Activated naive CD4-positive, alpha-beta T cell treated with anti-CD3 and anti-CD28 coated beads for 36 hours (primary cell): ENCODE results near the gene TMEM139. TPM values are rescaled to one million over a fixed set of nuclear protein-coding genes. Genes with fewer than 3 reads are reported as not detected.
A peak's percentile ranks its signal among the peaks of the same experiment; 100 is the strongest.

Experiments used
- CTCF ChIA-PET: fragments of 350-600 bp; sonication (Branson Sonifier 250); formaldehyde crosslinking; loops from one replicate; lab custom pipeline; 2021; ENCODE audit warnings: antibody characterized with exemption; lab: Charles Lee
- DNase-seq: peaks from one replicate; pipeline ENCODE4 v3.0.0-alpha.2; 2020
- H3K27ac Mint-ChIP-seq: one replicate; pipeline ENCODE4 v1.8.0; 2021; ENCODE audit warnings: mild to moderate bottlenecking, mixed read lengths
- H3K27me3 Mint-ChIP-seq: one replicate; pipeline ENCODE4 v1.8.0; 2021; ENCODE audit warnings: low read depth, mixed read lengths
- H3K36me3 Mint-ChIP-seq: one replicate; pipeline ENCODE4 v1.8.0; 2021; ENCODE audit warnings: low read depth, mixed read lengths
- H3K4me1 Mint-ChIP-seq: one replicate; pipeline ENCODE4 v1.8.0; 2021; ENCODE audit warnings: low read depth, mixed read lengths
- H3K4me3 Mint-ChIP-seq: one replicate; pipeline ENCODE4 v1.8.0; 2021; ENCODE audit warnings: mild to moderate bottlenecking, moderate library complexity, mixed read lengths
- H3K9me3 Mint-ChIP-seq: one replicate; pipeline ENCODE4 v1.8.0; 2021; ENCODE audit warnings: mixed read lengths
- intact Hi-C: fragments of 100-400 bp; cut with micrococcal nuclease; formaldehyde crosslinking; loops from one replicate; pipeline ENCODE4 v1.15.1; 2023
- total RNA-seq, 2 experiments: library from RNA; stranded (reverse); gene quantifications; one replicate each; pipeline ENCODE4 v1.2.3, GENCODE V29; 2021

TMEM139 gene
- under 1 TPM; 0.64 to 0.74 TPM for total RNA-seq

DNA sequence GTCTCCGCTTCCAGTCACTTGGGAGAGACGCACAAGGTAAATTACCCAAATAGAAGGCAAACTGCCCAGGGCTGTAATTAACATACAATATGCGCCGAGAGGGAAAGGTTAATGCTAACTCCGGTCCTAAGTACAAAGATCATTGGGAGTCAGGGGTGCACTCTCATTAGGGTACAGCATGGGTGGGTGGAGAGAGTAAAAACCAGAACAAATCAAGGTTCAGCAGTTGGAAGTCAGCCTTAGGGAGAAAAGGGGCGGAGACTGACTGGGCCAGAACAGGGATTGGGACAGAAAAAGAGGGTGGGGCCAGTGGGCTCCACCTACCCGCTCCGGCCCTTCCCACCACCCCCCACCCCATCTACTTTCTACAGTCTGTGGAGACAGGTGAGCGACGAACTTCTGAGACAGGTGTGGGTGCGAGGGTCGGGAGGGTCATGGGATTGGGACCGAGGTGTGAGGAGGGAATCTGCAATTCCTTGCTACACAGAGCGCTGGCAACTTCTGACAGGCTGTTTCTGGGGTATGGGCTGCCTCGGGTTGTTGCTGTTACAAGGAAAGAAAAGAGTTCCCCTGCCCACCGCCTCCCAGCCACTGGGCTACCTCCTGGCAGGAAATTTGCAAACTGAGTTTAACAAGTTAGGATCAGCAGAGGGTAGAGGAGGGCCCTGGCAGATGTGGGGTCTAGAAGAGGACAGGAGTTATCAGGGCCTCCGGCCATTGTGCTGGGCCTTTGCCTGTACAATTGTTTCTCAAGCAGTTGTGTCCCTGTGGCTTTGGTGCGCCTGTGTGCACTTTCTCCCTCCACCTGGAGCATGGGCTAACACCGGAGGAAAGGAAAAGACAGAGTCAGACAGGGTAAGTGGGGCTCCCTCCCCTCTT is at the start of gene TMEM139:
Gene TMEM139 (plus strand): TSS at position 368 of the 879 bp plus-strand sequence. CDS start 1,000 bp downstream, outside the sequence.
- H3K27ac Mint-ChIP-seq: peak within 1 kb of the TSS; percentile 35
- no peaks in the 10 kb centered on the region for H3K27me3 Mint-ChIP-seq
- H3K4me1 Mint-ChIP-seq: peaks cover 43% of the 10 kb centered on the region
- peaks cover 6% of the 10 kb centered on the region for H3K9me3 Mint-ChIP-seq
- no peak within 1 kb of the TSS for H3K4me3 Mint-ChIP-seq
- no peak for DNase-seq
- CTCF ChIA-PET: no interaction called here
- H3K36me3 Mint-ChIP-seq: peaks cover 14% of the 10 kb centered on the region
- intact Hi-C loops: loop anchor here (10.0 kb wide), 1 partner anchor 1540 kb away; no protein-coding TSS in a partner anchor

DNA sequence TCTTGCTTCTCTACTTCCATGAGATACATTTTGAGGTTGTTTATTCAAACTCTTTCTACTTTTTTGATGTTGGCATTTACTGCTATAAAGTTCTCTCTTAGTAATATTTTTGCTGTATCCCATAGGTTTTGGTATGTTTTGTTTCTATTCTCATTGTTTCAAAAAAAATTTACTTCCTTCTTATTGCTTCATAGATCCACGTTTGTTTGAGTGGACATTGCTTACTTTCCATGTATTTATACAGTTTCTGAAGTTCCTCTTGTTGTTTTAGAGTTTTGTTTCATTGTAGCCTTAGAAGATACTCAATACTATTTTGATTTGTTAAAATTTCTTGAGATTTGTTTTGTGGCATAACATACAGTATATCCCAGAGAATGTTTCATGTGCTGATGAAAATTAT is 49.2 kb upstream of the TMEM139 start:
- Mint-ChIP-seq H3K27ac (no peak overlapping the region), H3K9me3 (peaks cover 19% of the 10 kb centered on the region), H3K36me3 (peaks cover 2% of the 10 kb centered on the region), H3K4me3 (no peak overlapping the region), H3K27me3 (peaks cover 2% of the 10 kb centered on the region), H3K4me1 (no peaks in the 10 kb centered on the region)
- no peak for DNase-seq
- intact Hi-C loops: no loop called here
- CTCF ChIA-PET: interaction anchor here (0.8 kb wide), 1 partner anchor 180 kb away, joined by 3 read pairs; no protein-coding TSS in a partner anchor

DNA sequence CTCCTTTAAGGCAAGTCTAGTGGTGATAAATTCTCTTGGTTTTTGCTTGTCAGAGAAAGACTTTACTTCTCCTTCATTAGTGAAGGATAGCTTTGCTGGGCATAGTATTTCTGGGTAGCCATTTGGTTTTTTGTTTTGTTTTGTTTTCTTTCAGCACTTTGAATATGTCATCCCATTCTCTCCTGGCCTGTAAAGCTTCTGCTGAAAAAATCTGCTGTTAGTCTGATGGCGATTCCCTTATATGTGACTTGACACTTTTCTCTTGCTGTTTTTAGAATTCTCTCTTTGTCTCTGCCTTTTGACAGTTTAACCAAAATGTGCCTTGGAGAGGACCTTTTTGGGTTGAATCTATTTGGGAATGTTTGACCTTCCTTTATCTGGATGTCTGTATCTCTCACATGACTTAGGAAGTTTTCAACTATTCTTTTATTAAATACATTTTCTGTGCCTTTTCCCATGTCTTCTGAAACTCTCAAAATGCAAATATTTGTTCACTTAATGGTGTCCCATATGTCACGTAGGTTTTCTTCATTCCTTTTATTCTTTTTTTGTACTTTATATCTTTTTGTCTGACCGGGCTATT is 48.3 kb upstream of the TMEM139 start:
- no peak overlapping the region for H3K27ac Mint-ChIP-seq
- DNase-seq: no peak
- peaks cover 19% of the 10 kb centered on the region for H3K9me3 Mint-ChIP-seq
- intact Hi-C loops: no loop called here
- CTCF ChIA-PET: no interaction called here
- H3K27me3 Mint-ChIP-seq: peaks cover 2% of the 10 kb centered on the region
- H3K36me3 Mint-ChIP-seq: peaks cover 2% of the 10 kb centered on the region
- H3K4me1 Mint-ChIP-seq: peaks cover 4% of the 10 kb centered on the region
- no peak overlapping the region for H3K4me3 Mint-ChIP-seq

DNA sequence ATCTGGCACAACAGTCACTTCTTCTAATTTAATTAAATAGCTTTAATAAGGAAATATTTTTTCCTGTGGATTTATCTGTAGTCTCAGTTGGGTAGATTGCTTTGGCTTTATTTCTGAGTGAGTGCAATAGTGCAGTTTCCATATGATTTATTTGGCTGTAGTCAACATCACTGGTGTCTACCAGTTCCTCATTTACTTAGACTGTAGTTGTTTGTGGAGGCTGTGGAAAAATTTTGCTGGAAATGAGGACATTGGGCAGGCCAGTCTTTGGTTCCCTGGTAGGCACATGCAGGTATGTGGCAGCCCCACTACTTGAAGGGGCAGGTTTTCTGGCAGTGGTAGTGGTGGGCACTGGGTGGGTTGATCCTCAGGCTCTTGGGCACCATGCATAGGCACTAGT is 47.4 kb upstream of the TMEM139 start:
- H3K27me3 Mint-ChIP-seq: peaks cover 2% of the 10 kb centered on the region
- CTCF ChIA-PET: no interaction called here
- peaks cover 4% of the 10 kb centered on the region for H3K4me1 Mint-ChIP-seq
- H3K4me3 Mint-ChIP-seq: no peak overlapping the region
- no peak for DNase-seq
- no peak overlapping the region for H3K27ac Mint-ChIP-seq
- intact Hi-C loops: no loop called here
- H3K9me3 Mint-ChIP-seq: peaks cover 19% of the 10 kb centered on the region
- peaks cover 2% of the 10 kb centered on the region for H3K36me3 Mint-ChIP-seq

DNA sequence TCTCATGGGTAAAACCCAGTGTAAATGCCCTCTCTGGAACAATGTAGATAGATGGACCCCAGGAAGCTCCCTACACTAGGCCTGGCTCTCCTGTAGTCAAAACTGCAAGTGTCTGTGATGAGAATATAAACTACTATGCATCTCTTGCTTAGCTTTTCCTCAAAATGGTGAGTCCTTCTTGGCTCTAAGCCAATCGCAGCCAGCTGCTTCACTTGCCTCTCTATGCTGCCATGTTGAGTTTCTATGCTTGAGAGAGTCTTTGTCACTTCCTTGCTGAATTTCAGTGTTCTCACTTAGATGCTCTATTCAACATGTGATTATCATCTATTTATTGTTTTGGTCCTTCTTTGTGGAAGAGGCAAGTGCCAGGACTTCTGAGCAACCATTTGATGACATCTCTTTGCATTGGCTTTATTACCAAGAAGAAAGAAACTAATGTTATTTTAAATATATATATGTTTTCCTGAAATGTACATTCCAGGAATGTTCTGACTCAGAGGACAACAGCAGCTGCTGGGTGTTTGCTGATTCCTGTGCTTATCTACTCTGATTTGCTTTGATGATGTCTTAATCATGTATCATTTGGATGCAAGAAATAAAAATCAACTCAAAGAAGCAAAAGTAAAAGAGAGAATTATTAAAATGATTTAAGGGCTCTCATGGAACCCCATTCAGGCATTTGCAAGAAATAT is 46.3 kb upstream of the TMEM139 start:
- Mint-ChIP-seq H3K4me3 (no peak overlapping the region), H3K9me3 (peaks cover 19% of the 10 kb centered on the region), H3K36me3 (peaks cover 2% of the 10 kb centered on the region), H3K27me3 (peaks cover 2% of the 10 kb centered on the region), H3K27ac (no peak overlapping the region), H3K4me1 (peaks cover 5% of the 10 kb centered on the region)
- no peak for DNase-seq
- CTCF ChIA-PET: interaction anchor here (0.9 to 6.7 kb wide), 6 partner anchors 18 to 169 kb away, joined by 3 to 137 read pairs (median 24); partner anchors contain the start of gene EPHA1
- intact Hi-C loops: no loop called here

DNA sequence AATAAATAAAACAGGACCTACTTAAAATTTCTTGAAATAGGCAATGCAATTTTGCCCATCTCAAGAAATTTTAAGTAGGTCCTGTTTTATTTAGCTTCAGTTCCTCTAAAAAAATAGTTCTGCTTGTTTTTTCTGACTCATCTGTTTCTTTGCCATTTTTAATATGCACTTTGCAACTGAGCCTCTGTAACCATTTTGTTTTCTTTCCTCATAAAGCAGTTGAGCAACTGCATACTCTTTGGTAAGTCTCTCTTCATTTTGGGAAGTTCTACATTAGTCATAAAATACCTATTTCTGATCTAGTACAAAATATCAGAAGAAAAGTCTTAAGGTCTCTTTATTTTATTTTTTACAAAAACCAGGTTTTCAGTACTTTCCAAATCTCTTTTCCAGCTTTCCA is 44.9 kb upstream of the TMEM139 start:
- peaks cover 19% of the 10 kb centered on the region for H3K9me3 Mint-ChIP-seq
- H3K4me3 Mint-ChIP-seq: no peak overlapping the region
- intact Hi-C loops: loop anchor here (2.0 to 10.0 kb wide), 2 partner anchors 177 to 885 kb away; partner anchors contain the start of gene OR2A14
- no peak overlapping the region for H3K27ac Mint-ChIP-seq
- CTCF ChIA-PET: interaction anchor here (0.6 to 6.7 kb wide), 44 partner anchors 7 to 893 kb away, joined by 3 to 137 read pairs (median 6); partner anchors contain the start of genes CASP2, EPHA1 and GSTK1
- peaks cover 17% of the 10 kb centered on the region for H3K4me1 Mint-ChIP-seq
- DNase-seq: no peak
- peaks cover 2% of the 10 kb centered on the region for H3K27me3 Mint-ChIP-seq
- peaks cover 2% of the 10 kb centered on the region for H3K36me3 Mint-ChIP-seq

DNA sequence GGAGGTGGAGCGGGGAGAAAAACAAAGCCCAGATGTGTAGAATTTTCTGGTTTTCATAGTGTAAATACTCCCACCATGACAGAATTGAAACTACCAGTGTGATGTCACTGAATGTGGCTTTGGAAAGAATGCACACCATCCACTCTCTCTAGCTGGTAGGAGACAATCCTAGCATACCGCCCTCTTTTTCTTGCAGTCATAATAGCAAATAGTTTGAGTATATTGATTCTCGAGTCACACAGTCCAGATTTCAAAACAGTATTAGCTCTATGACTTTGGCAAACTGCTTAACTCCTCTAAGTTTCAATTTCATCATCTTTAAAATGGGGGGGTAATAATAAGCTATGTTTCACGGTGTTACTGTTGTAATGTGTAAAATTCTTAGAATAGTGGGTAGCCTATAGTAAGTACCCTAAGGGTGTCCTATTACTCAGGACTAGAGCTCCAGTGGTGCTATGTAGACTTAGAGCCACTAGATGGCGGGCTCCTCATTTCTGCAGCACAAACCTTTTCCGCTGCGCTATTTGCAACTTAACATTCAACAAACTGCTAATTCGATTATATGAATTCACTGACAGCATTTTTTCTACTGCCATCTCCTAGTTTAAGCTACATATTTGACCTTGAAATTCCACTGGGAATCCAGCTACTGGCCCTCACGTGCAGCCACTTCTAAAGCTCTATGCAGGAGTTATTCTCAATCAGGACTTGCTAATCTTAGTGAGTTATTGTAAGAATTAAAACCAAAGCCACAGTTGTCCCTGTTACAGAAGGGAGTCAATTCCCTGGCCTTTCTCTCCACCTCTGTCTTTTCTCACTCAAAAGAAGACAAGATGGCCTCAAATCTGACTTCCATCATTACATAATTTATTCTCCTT is 44.2 kb upstream of the TMEM139 start:
- Mint-ChIP-seq H3K36me3 (peaks cover 2% of the 10 kb centered on the region), H3K4me1 (peaks cover 22% of the 10 kb centered on the region), H3K27ac (no peak overlapping the region), H3K4me3 (no peak overlapping the region), H3K27me3 (peaks cover 1% of the 10 kb centered on the region), H3K9me3 (peaks cover 16% of the 10 kb centered on the region)
- CTCF ChIA-PET: interaction anchor here (0.6 to 6.7 kb wide), 54 partner anchors 8 to 894 kb away, joined by 3 to 137 read pairs (median 6); partner anchors contain the start of genes CASP2, EPHA1 and GSTK1
- DNase-seq: peak; percentile 85
- intact Hi-C loops: loop anchor here (1.0 to 10.0 kb wide), 5 partner anchors 21 to 884 kb away; partner anchors contain the start of gene OR2A14

DNA sequence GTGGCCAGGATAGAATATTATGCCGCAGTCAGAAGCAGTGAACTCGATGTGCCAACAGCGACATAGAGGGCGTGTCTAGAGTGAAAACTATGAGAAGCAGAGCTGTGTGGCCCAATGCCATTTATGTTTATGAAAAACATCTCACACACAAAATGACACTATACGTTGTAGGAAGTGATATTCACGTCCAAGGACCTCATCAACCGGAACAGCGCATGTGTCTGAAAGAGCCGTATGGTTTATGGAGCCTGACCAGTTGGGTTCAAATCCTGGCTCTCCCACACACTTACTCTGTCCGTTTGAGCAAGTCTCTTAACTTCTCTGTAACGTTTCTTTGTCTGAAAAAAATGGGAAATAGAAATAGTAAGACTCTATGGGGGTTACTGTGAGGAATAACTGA is 42.5 kb upstream of the TMEM139 start:
- no peak overlapping the region for H3K4me3 Mint-ChIP-seq
- peaks cover 4% of the 10 kb centered on the region for H3K36me3 Mint-ChIP-seq
- intact Hi-C loops: loop anchor here (10.0 kb wide), 1 partner anchor 882 kb away; the partner anchor contains the start of gene OR2A14
- H3K27me3 Mint-ChIP-seq: no peaks in the 10 kb centered on the region
- H3K4me1 Mint-ChIP-seq: peaks cover 40% of the 10 kb centered on the region
- DNase-seq: no peak
- no peak overlapping the region for H3K27ac Mint-ChIP-seq
- CTCF ChIA-PET: interaction anchor here (0.7 to 6.7 kb wide), 6 partner anchors 14 to 175 kb away, joined by 3 to 137 read pairs (median 6); no protein-coding TSS in a partner anchor
- H3K9me3 Mint-ChIP-seq: peaks cover 4% of the 10 kb centered on the region

DNA sequence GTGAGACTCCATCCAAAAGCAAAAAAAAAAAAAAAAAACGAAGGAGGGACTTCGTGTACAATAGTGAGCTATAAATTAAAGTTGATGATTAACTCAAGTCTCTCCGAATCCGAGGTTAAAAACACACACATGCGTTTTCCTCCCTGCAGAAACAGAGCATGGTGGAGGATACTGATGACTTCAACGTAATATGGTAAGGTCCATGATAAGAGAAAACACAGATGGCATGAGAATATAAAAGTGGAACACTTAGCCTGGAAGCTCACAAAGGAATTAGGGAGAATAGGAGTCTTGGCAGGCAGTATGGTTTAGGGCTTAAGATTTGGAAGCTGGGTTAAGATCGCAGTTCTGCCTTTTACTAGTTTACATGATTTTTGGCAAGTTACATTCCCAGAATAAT is 41.6 kb upstream of the TMEM139 start:
- peaks cover 43% of the 10 kb centered on the region for H3K4me1 Mint-ChIP-seq

DNA sequence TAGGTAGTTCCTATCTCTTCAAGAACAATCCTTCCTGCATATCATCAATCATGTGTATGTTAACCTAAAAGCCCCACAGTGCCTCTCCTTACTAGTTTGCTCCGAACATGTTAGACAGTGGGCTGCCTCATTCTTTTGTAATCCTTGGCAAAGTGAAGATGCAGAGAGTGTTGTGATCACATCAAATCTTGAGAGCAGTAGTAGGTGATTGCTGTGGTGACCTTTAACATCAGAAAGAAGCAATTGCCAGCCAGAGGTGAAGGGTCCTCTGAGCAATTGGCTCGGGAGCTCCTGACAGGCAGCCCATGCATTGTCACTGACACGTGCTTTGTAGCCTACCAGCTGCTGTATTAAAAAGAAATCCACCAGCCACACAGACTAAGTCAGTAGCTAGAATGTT is 41.1 kb upstream of the TMEM139 start:
- CTCF ChIA-PET: interaction anchor here (1.0 to 6.7 kb wide), 6 partner anchors 13 to 173 kb away, joined by 3 to 137 read pairs (median 6); no protein-coding TSS in a partner anchor
- H3K36me3 Mint-ChIP-seq: peaks cover 4% of the 10 kb centered on the region
- H3K4me3 Mint-ChIP-seq: no peak overlapping the region
- H3K27me3 Mint-ChIP-seq: no peaks in the 10 kb centered on the region
- peak overlapping the region; percentile 46 for H3K27ac Mint-ChIP-seq
- intact Hi-C loops: loop anchor here (2.0 to 10.0 kb wide), 4 partner anchors 27 to 881 kb away; partner anchors contain the start of gene OR2A14
- DNase-seq: no peak
- peaks cover 45% of the 10 kb centered on the region for H3K4me1 Mint-ChIP-seq
- peaks cover 3% of the 10 kb centered on the region for H3K9me3 Mint-ChIP-seq

More for the DNA sequence above, 41.6 kb upstream of the TMEM139 start:
- Mint-ChIP-seq H3K4me3 (no peak overlapping the region), H3K9me3 (peaks cover 3% of the 10 kb centered on the region), H3K27ac (no peak overlapping the region), H3K36me3 (peaks cover 4% of the 10 kb centered on the region), H3K27me3 (no peaks in the 10 kb centered on the region)
- CTCF ChIA-PET: interaction anchor here (0.7 to 6.7 kb wide), 6 partner anchors 14 to 174 kb away, joined by 3 to 137 read pairs (median 6); no protein-coding TSS in a partner anchor
- intact Hi-C loops: loop anchor here (10.0 kb wide), 1 partner anchor 882 kb away; the partner anchor contains the start of gene OR2A14
- no peak for DNase-seq
